Superior temporal gyrus (tissue), 1 donor: Measurements from ENCODE around the gene PANK4.

Experiments used
- DNase-seq: peaks from one replicate; pipeline ENCODE4 v3.0.0-alpha.2; 2016; ENCODE audit errors: extremely low spot score

PANK4 gene

GRCh38 chr1:2497891-2498290 lies 28.5 kb downstream of the PANK4 start:
- no peak for DNase-seq

- no peak for DNase-seq
Measured at GRCh38 chr1:2496746-2497145, 29.6 kb downstream of the PANK4 start.

DNA sequence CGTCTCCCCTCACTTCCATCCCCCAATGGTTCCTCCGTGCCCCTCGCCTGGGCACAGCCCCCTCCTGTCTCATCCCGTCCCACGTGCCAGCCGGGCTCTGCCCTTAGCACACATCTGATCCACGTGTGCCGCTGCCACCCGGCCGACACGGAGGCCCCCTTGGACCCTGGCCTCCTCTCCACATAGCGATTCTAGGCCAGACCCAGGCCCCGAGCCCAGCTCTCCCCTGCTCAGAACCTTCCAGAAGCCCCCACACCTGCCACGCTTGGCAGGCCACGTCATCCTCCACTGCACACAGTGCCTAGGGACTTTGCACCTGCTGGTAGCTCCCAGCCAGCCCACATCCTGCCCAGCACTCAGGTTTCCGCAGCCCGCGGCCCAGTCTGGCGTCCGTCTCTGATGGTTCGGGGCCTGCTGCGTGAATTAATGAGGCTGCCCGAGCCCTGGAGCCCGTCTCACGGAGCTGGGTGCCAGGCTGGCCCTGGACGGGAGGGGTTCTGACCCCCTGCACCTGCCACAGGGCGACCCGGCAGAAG lies 30.2 kb downstream of the PANK4 start:
- DNase-seq, result no peak

GRCh38 chr1:2495546-2495945 lies 30.9 kb downstream of the PANK4 start:
- DNase-seq, result no peak

DNA sequence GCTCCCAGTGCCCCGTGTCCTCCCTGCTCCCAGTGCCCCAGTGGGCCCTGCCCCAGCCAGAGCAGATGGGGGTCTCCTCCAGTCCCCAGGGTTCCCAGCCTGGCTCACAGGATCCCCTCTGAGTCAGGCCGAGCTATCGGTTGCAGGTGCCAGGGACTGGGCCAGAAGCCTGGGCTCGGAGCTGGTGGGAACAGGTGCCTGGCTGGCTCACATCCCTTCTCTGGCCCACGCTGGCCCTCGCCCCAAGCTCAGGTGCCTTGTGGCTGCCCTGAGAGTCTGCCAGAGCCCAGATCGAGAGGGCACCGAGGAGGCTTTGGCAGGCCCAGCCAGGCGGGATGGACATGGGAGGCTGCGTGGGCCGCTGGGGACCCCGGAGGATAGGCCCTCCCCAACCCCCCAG lies 31.4 kb downstream of the PANK4 start:
- DNase-seq, result no peak

DNA sequence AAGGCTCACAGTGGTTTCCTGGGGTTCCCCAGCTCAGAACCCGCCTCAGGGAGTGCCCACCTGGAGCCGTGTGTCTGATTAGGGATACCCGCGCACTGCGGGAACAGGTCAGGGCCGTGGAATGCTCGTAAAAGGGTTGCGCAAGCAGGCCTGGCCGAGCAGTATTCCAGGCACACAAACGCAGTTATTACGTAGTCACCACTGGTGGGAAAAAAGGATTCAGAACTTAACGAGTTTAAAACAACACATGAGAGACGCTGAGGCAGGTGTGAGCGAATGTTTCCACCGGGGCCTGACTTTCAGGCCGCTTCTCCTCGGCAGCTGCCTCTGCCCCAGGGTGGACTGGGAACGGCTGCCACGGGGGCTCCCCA lies 32.1 kb downstream of the PANK4 start:
- no peak for DNase-seq

DNA sequence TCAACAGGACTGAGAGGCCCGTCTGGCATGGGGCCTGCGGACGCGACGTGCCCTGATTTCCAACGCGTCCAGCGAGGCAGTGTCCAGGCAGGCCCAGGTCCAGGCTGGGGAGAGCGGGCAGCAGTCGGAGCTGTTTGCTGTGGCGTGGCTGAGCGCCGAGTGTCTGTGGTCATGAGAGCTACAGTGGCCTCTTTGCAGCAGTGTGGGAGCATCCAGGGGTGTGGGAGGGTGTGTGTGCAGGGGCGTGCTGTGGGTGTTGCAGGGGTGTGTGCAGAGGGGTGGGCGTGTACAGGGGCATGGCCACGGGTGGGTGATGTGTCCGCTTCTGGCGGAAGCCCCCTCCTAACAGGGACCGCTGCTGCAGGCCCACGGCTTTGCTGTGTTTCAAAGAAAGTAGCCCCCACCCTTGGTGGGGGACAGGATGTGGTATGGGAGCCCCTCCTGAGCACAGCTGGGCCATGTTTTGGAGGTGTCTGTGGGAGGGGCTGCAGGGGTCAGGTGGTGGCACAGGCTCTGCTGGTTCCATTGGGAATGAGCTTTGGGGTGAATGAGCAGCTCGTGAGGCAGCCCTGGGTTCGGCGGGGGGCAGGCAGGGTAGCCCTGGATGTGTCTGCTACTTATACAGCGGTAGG lies 32.6 kb downstream of the PANK4 start:
- DNase-seq, result peak; percentile 89

GRCh38 chr1:2493218-2493617 lies 33.2 kb downstream of the PANK4 start:
- DNase-seq, result no peak

DNA sequence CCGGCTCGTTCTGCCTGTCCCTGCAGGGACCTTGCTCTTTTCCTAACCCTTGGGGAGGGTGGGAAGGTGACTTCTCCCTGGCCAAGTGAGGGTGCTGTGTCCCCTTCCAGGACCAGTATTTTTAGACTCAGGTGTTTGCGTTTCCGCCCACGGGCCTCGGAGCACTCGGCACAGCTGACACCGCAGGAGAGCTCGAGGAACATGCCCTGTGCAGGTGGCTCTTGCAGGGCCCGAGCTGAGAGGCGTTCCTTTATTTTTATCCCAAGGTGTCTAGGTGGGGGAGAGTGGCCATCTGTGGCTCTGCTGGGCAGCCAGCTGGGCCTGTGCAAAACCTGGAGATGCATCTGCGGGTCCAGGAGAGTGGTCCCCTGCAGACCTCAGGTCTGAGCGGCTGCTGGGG lies 34.3 kb downstream of the PANK4 start:
- no peak for DNase-seq

- no peak for DNase-seq
Measured at GRCh38 chr1:2489615-2490014, 36.8 kb downstream of the PANK4 start.

DNA sequence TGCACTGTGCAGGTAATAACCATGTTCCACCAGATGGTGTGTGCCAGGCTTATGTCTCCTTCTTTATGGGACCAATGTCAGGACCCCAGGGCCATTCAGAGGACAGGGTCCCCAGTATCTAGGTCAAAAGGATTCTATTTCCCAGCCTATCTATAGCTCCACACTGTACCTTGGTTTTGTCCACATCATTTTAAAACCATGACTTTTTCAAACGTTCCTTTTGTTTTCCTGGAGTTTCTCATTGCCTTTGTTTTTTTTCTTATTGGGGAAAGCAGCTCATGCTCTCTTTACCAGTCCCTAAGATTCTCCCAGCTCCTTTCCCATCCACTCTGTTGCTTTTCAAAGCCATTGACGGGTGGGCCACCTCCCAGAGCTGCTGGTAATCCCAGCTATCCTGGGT lies 37.7 kb downstream of the PANK4 start:
- no peak for DNase-seq

- no peak for DNase-seq
Measured at GRCh38 chr1:2486558-2486957, 39.8 kb downstream of the PANK4 start.

GRCh38 chr1:2486041-2486440 lies 40.4 kb downstream of the PANK4 start:
- no peak for DNase-seq

- no peak for DNase-seq
Measured at GRCh38 chr1:2483970-2484369, 42.4 kb downstream of the PANK4 start.

DNA sequence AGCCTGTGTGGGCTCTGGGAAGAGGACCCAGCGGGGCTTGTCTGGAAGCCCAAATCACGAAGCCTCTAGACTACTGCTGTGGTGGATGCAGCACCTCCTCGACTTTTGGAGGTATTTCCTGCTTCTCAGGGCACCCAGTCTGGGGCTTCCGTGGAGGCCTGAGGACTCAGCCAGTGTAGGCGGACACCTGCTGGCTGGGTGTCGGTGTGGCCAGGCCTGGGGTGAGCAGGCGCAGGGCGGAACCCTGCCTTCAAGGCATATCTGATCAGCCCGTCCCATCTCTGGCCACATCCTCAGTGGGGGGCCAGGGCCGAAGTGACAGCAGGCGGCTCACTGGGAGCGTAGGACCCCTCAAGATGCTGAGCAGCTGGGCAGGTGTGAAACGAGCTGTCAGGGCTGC lies 43.4 kb downstream of the PANK4 start:
- DNase-seq, result no peak

DNA sequence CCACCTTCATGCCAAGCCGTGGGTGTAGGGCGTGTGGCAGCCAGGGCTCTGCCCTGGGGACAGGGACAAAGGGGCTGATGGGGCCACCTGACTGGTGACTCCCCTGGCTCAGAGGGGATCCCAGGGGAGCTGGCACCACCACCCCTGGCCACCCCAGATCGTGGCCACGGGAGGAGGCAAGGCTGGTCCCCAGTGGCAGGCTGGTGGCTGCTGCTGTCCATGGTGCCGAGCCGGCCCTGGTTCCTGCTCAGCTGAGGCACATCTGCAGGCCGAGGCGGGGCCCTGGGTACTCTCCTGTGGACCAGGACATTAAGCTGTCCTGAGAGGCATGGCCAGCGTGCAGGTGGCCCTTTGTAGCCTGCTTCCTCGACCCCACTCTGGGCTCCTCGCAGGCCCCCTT lies 43.8 kb downstream of the PANK4 start:
- no peak for DNase-seq

- DNase-seq, result no peak
Measured at GRCh38 chr1:2481885-2482284, 44.5 kb downstream of the PANK4 start.

DNA sequence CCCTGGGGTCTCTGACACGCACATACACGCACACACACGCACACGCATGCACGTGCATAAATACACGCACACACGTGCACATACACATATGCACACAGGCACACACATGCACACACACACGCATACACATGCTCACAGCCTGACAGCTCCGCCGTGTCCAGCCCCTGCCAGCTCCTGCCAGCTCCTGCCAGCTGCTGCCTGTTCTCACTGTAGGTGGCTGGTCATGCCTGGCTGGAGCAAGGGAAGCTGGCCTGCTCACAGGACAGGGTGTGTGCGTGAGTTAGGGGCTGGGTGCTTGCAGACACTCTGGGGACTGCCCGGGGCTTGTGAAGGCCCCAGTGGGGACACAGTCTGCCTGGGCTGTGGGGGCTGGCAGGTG lies 45.4 kb downstream of the PANK4 start:
- no peak for DNase-seq

- no peak for DNase-seq
Measured at GRCh38 chr1:2480236-2480985, 46.0 kb downstream of the PANK4 start.

- no peak for DNase-seq
Measured at GRCh38 chr1:2479618-2480017, 46.8 kb downstream of the PANK4 start.

DNA sequence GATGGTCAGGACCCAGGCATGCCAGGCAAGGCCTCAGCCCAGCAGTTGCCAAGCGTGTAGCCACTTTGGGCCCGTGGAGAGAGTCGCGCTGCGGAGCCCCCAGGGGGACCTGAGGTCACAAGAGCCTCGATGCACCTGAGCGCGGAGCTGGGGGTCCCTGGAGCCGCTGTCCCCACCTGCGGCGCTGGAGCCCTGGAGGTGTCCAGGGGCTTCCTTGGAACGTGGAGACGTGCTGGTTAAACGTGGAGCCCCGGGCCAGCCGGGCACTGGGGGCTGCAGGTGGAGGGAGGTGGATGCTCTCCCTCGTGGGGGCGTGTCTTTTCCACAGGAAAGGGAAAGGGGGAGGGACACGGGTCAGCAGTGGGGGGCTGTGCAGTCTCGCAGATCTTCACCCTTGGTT lies 47.2 kb downstream of the PANK4 start:
- DNase-seq, result no peak

DNA sequence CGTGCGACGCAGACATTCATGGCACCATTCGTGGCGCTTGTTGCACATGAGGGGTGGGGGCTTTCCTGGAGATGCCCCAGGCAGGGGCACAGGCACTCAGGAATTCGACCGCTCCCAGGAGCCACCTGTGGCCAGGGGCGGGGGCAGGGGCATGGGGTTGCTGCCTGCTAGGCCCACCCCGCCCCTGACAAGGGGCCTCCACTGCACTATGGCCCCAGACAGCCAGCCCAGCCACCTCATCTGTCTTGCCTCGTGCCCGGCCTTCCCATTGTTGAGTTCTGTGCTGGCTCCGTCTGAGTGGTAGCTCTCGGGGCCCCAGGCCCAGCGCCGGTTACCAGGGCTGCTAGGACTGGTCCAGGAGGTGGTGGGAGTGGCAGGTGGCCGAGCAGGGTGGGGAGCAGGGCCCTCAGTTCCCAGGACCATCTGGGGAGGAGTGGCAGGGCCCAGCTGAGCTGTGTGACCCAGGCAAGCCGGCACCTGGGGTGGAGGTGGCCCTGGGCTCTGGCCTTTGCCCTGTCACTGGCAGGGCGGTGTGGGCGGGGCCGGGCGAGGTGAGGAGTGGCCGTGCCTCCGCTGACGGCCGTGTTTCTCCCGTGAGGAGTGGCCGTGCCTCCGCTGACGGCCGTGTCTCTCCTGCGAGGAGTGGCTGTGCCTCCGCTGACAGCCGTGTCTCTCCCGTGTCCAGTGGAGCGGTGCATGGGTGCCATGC lies 48.5 kb downstream of the PANK4 start:
- DNase-seq, result no peak

- DNase-seq, result no peak
Measured at GRCh38 chr1:2477309-2477708, 49.1 kb downstream of the PANK4 start.
